Astrocyte of the cerebellum (primary cell): Measurements from ENCODE around the gene PAN3.
"Not testable (repeated sequence)": the region's sequence is repeated elsewhere in the genome, so short reads cannot be mapped to it uniquely, and the experiment has no call there.

ENCODE experiments used
- DNase-seq: peaks from one replicate; pipeline ENCODE4 v3.0.0-alpha.2; 2011; ENCODE audit warnings: low read depth
- H3K4me3 ChIP-seq: 2 replicates; pipeline ENCODE4 v1.5.1; 2011; ENCODE audit warnings: mild to moderate bottlenecking, low read depth, low read length, moderate library complexity
- in situ Hi-C: cut with HindIII; loops from 2 replicates; pipeline ENCODE4 v1.10.0; 2017; ENCODE audit warnings: low sequenced_read_pairs
- TF ChIP-seq, protein P1 (sequence below): IDR thresholded peaks from 2 replicates; pipeline ENCODE4 v1.5.1; 2012; ENCODE audit warnings: low read length, low read depth, moderate library complexity, mild to moderate bottlenecking; ENCODE audit errors: missing control alignments

Gene PAN3

DNA sequence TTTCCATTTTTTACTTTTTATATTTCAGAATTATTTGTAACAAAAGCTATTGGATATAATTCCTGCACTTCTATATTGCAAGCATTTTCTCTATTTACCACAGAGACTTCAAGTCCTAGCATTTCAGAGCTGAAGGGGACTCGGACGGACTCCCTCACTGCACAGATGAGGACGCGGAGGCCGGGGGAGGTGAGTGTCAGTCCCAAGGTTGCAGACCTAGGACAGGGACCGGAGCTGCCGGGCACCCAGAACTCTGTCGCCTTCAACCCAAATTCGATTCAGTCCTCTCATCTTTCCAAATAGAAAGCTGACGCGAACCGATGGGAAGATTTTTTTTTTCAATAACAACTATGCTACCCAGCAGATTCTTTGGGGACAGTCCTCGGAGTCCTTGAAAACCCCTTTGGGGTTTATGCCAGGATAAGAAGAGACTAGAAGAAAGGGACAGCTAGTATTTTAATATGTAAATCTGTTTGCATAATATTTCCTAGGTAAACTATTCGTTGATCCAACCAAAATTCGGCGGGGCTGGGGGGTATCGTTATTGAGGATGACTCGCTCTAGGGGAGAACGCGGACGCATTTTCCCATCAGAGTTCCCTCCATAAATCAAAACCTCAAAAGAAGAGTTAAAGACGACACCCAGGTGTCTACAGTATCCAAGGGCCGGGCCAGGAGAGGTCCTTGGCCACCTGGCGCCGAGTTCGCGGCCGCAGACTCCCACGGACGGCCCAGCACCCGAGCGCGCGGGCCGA is 38.8 kb upstream of the PAN3 start:
- in situ Hi-C loops, result no loop called here
- no peak for DNase-seq
- TF ChIP-seq, protein P1, sequence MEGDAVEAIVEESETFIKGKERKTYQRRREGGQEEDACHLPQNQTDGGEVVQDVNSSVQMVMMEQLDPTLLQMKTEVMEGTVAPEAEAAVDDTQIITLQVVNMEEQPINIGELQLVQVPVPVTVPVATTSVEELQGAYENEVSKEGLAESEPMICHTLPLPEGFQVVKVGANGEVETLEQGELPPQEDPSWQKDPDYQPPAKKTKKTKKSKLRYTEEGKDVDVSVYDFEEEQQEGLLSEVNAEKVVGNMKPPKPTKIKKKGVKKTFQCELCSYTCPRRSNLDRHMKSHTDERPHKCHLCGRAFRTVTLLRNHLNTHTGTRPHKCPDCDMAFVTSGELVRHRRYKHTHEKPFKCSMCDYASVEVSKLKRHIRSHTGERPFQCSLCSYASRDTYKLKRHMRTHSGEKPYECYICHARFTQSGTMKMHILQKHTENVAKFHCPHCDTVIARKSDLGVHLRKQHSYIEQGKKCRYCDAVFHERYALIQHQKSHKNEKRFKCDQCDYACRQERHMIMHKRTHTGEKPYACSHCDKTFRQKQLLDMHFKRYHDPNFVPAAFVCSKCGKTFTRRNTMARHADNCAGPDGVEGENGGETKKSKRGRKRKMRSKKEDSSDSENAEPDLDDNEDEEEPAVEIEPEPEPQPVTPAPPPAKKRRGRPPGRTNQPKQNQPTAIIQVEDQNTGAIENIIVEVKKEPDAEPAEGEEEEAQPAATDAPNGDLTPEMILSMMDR, result no peak
- H3K4me3 ChIP-seq, result peak overlapping the region; percentile 37

DNA sequence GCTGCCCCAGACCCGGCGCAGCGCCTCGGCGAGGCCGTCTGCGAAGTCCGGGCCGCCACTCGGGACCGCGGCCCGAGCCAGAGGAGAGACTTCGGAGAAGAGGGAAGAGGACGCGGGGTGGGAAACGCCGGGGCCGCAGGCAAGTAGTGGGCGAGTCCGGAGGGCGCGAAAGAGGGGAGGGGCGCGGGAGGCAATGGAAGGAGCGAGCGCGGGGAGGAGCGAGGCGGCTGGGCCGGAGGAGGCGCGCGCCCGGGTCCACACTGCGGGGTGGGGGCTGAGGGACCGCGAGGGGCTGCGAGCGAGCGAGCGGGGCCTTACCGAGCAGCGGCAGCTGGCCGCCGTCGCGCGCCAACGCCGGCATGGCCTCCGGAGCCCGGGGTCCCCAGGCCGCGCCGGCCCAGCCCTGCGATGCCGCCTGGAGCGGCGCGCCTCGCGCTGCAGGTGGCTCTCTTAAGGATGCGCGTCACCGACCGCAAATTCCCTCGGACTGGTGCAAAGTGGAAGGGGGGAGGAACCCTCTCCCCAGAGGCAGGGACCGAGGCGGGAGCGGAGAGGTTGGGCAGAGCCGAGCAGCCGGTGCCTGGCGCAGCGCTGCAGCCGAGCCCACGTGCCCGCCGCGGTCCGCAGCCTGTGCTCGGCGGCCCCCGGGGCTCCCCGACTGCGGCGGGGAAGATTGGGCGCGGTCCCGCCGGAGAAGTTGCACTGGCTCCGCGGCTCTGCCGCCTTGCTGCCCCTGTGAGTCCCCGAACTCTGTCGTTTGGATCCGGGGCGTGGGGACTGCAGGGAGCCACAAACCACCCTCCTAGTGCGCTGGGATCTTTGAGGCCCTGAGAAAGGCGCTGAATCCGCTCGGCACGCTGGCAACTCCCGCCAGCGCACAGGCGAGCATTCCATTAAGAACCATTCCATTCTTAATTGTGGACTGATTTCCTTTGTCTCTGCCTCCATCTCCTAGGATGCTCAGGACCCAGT is 37.9 kb upstream of the PAN3 start, which contains the start of gene FLT3:
Gene FLT3, minus strand, starts transcription at position 427 of the 972 bp plus-strand sequence. Its CDS starts 66 bp downstream, at position 361.
- DNase-seq, result no peak
- peak within 1 kb of the TSS; percentile 37 for H3K4me3 ChIP-seq
- TF ChIP-seq, protein P1, result no peak
- in situ Hi-C loops, result no loop called here

DNA sequence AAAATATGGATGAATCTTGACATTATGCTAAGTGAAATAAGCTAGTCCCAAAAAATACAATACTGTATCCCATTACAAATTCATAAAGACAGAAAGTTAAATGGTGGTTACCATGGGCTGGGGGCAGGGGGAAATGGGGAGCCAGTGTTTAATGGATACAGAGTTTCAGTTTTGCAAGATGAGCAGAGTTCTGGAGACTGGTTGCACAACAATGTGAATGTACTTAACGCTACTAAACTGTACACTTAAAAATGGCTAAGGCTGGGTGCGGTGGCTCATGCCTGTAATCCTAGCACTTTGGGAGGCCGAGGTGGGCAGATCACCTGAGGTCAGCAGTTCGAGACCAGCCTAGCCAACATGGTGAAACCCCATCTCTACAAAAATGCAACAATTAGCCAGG is 36.5 kb upstream of the PAN3 start:
- in situ Hi-C loops, H3K4me3 ChIP-seq, DNase-seq: not testable (repeated sequence)

DNA sequence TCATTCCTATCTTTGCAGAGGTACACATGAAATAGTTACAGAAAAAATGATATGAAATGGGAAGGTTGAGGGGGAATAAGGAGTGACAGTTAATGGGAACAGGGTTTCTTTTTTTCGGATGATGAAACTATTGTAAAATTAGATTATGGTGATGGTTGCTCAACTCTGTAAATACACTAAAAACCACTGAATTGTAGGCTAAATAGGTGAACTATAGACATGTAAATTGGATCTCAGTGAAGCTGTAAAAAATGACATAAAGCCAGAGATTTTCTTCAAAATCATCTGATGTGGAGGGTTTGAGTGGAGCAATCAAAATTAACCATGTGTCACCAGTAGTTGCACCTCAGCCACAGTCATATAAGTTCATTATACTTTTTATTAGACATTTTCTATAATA is 31.4 kb upstream of the PAN3 start:
- no peak overlapping the region for H3K4me3 ChIP-seq
- TF ChIP-seq, protein P1, result no peak
- in situ Hi-C loops, result no loop called here
- no peak for DNase-seq

DNA sequence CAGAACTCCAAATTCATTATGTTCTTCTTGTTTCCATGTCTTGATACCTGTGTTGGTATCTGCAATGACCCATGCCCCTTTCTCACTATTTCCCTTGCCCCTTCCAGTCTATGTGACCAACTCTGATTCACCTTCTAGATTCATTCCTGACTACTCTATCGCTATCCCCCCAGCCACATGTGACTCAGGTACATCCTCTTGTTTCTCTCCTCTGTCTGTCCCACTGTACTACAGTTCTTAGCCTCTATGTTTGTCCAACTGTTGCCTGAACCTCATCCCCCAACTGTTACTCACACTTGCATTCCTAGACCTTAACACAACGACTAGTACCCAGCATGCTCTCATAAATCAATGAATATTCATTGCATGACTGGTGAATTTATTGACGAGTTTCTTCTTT is 27.9 kb upstream of the PAN3 start:
- no peak for DNase-seq
- H3K4me3 ChIP-seq, result no peak overlapping the region
- in situ Hi-C loops, result no loop called here
- TF ChIP-seq, protein P1, result no peak

DNA sequence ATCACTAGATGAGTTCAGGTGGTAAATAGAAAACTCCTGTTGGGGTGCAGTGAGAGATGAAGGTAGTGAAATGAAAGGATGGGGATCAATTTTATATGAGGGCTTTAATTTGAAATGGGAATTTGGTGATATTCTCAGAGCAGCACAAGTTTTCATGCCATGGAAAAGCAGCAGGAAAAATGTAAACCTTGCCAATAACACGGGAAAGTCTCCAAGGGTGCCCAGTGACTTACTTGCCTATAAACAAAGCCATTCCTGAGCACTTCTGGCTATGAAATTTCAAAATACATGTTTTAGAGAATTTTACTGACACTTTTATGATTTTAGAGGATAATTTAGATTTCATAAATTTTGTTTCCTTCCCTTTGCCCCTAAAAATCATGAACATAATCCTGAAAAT is 21.6 kb upstream of the PAN3 start:
- in situ Hi-C loops, result no loop called here
- TF ChIP-seq, protein P1, result no peak
- no peak for DNase-seq
- no peak overlapping the region for H3K4me3 ChIP-seq
